ENCODE data around the gene OR10V1.
A peak's percentile ranks its signal among the peaks of the same experiment; 100 is the strongest.

OR10V1 gene

GRCh38 chr11:59707371-59707770, 6.3 kb downstream of the OR10V1 start:
- ATAC-seq = peak; percentile 27
- TF ChIP-seq ZC3H10 (CRISPR knock-in tag; IDR thresholded peaks at IDR 0.05) (no peak), ZNF8 (CRISPR knock-in tag; IDR thresholded peaks at IDR 0.05) (no peak), RARB (CRISPR knock-in tag; IDR thresholded peaks at IDR 0.05) (no peak), TOX (CRISPR knock-in tag; IDR thresholded peaks at IDR 0.05; ENCODE audit: borderline replicate concordance) (no peak), BACH2 (CRISPR knock-in tag; IDR thresholded peaks at IDR 0.05; ENCODE audit: borderline replicate concordance) (no peak), ZFP3 (CRISPR knock-in tag; IDR thresholded peaks at IDR 0.05) (no peak), OSR1 (CRISPR knock-in tag; IDR thresholded peaks at IDR 0.05) (no peak), ZFP30 (CRISPR knock-in tag; IDR thresholded peaks at IDR 0.05) (no peak), ARNTL (CRISPR knock-in tag; IDR thresholded peaks at IDR 0.05; ENCODE audit: borderline replicate concordance, low read depth) (no peak), TCF4 (CRISPR knock-in tag; IDR thresholded peaks at IDR 0.05; ENCODE audit: borderline replicate concordance) (no peak), CSDC2 (CRISPR knock-in tag; IDR thresholded peaks at IDR 0.05) (no peak), SNAI2 (CRISPR knock-in tag; IDR thresholded peaks at IDR 0.05) (no peak), ISL1 (CRISPR knock-in tag; IDR thresholded peaks at IDR 0.05) (no peak), ZNF565 (CRISPR knock-in tag; conservative IDR thresholded peaks at IDR 0.05; ENCODE audit: low read depth) (no peak), ZNF70 (CRISPR knock-in tag; IDR thresholded peaks at IDR 0.05) (no peak)
- TF ChIP-seq, protein P1, sequence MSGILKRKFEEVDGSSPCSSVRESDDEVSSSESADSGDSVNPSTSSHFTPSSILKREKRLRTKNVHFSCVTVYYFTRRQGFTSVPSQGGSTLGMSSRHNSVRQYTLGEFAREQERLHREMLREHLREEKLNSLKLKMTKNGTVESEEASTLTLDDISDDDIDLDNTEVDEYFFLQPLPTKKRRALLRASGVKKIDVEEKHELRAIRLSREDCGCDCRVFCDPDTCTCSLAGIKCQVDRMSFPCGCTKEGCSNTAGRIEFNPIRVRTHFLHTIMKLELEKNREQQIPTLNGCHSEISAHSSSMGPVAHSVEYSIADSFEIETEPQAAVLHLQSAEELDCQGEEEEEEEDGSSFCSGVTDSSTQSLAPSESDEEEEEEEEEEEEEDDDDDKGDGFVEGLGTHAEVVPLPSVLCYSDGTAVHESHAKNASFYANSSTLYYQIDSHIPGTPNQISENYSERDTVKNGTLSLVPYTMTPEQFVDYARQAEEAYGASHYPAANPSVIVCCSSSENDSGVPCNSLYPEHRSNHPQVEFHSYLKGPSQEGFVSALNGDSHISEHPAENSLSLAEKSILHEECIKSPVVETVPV (CRISPR knock-in tag; IDR thresholded peaks at IDR 0.05) = no peak
- TF ChIP-seq, protein P2, sequence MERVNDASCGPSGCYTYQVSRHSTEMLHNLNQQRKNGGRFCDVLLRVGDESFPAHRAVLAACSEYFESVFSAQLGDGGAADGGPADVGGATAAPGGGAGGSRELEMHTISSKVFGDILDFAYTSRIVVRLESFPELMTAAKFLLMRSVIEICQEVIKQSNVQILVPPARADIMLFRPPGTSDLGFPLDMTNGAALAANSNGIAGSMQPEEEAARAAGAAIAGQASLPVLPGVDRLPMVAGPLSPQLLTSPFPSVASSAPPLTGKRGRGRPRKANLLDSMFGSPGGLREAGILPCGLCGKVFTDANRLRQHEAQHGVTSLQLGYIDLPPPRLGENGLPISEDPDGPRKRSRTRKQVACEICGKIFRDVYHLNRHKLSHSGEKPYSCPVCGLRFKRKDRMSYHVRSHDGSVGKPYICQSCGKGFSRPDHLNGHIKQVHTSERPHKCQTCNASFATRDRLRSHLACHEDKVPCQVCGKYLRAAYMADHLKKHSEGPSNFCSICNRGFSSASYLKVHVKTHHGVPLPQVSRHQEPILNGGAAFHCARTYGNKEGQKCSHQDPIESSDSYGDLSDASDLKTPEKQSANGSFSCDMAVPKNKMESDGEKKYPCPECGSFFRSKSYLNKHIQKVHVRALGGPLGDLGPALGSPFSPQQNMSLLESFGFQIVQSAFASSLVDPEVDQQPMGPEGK (CRISPR knock-in tag; IDR thresholded peaks at IDR 0.05; ENCODE audit: borderline replicate concordance) = no peak
- TF ChIP-seq, protein P3, sequence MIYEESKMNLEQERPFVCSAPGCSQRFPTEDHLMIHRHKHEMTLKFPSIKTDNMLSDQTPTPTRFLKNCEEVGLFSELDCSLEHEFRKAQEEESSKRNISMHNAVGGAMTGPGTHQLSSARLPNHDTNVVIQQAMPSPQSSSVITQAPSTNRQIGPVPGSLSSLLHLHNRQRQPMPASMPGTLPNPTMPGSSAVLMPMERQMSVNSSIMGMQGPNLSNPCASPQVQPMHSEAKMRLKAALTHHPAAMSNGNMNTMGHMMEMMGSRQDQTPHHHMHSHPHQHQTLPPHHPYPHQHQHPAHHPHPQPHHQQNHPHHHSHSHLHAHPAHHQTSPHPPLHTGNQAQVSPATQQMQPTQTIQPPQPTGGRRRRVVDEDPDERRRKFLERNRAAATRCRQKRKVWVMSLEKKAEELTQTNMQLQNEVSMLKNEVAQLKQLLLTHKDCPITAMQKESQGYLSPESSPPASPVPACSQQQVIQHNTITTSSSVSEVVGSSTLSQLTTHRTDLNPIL (CRISPR knock-in tag; IDR thresholded peaks at IDR 0.05; ENCODE audit: low read depth) = no peak
- TF ChIP-seq, protein P4, sequence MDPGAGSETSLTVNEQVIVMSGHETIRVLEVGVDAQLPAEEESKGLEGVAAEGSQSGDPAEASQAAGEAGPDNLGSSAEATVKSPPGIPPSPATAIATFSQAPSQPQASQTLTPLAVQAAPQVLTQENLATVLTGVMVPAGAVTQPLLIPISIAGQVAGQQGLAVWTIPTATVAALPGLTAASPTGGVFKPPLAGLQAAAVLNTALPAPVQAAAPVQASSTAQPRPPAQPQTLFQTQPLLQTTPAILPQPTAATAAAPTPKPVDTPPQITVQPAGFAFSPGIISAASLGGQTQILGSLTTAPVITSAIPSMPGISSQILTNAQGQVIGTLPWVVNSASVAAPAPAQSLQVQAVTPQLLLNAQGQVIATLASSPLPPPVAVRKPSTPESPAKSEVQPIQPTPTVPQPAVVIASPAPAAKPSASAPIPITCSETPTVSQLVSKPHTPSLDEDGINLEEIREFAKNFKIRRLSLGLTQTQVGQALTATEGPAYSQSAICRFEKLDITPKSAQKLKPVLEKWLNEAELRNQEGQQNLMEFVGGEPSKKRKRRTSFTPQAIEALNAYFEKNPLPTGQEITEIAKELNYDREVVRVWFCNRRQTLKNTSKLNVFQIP (CRISPR knock-in tag; IDR thresholded peaks at IDR 0.05; ENCODE audit: borderline replicate concordance, low read depth) = no peak
- TF ChIP-seq, protein P5, sequence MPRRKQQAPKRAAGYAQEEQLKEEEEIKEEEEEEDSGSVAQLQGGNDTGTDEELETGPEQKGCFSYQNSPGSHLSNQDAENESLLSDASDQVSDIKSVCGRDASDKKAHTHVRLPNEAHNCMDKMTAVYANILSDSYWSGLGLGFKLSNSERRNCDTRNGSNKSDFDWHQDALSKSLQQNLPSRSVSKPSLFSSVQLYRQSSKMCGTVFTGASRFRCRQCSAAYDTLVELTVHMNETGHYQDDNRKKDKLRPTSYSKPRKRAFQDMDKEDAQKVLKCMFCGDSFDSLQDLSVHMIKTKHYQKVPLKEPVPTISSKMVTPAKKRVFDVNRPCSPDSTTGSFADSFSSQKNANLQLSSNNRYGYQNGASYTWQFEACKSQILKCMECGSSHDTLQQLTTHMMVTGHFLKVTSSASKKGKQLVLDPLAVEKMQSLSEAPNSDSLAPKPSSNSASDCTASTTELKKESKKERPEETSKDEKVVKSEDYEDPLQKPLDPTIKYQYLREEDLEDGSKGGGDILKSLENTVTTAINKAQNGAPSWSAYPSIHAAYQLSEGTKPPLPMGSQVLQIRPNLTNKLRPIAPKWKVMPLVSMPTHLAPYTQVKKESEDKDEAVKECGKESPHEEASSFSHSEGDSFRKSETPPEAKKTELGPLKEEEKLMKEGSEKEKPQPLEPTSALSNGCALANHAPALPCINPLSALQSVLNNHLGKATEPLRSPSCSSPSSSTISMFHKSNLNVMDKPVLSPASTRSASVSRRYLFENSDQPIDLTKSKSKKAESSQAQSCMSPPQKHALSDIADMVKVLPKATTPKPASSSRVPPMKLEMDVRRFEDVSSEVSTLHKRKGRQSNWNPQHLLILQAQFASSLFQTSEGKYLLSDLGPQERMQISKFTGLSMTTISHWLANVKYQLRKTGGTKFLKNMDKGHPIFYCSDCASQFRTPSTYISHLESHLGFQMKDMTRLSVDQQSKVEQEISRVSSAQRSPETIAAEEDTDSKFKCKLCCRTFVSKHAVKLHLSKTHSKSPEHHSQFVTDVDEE (CRISPR knock-in tag; IDR thresholded peaks at IDR 0.05) = no peak

- TF ChIP-seq ZNF70 (CRISPR knock-in tag; IDR thresholded peaks at IDR 0.05) (no peak), ZNF565 (CRISPR knock-in tag; conservative IDR thresholded peaks at IDR 0.05; ENCODE audit: low read depth) (no peak), RARB (CRISPR knock-in tag; IDR thresholded peaks at IDR 0.05) (no peak), ZFP3 (CRISPR knock-in tag; IDR thresholded peaks at IDR 0.05) (no peak), OSR1 (CRISPR knock-in tag; IDR thresholded peaks at IDR 0.05) (no peak), ESRRG (CRISPR knock-in tag; IDR thresholded peaks at IDR 0.05) (no peak), BACH2 (CRISPR knock-in tag; IDR thresholded peaks at IDR 0.05; ENCODE audit: borderline replicate concordance) (no peak), ZNF8 (CRISPR knock-in tag; IDR thresholded peaks at IDR 0.05) (no peak), ZC3H10 (CRISPR knock-in tag; IDR thresholded peaks at IDR 0.05) (no peak), PPARA (CRISPR knock-in tag; IDR thresholded peaks at IDR 0.05; ENCODE audit: borderline replicate concordance) (no peak), ARNTL (CRISPR knock-in tag; IDR thresholded peaks at IDR 0.05; ENCODE audit: borderline replicate concordance, low read depth) (no peak), GLIS3 (CRISPR knock-in tag; IDR thresholded peaks at IDR 0.05) (no peak), SNAI2 (CRISPR knock-in tag; IDR thresholded peaks at IDR 0.05) (no peak), TCF4 (CRISPR knock-in tag; IDR thresholded peaks at IDR 0.05; ENCODE audit: borderline replicate concordance) (no peak), CSDC2 (CRISPR knock-in tag; IDR thresholded peaks at IDR 0.05) (no peak)
- TF ChIP-seq, protein P1 (CRISPR knock-in tag; IDR thresholded peaks at IDR 0.05) = no peak
- TF ChIP-seq, protein P5 (CRISPR knock-in tag; IDR thresholded peaks at IDR 0.05) = no peak
- peak; percentile 84 for ATAC-seq
These were observed 6.9 kb downstream of the OR10V1 start for GRCh38 chr11:59706518-59707285.
